K562 (cell line): ENCODE results near the gene A4GNT. TPM values are rescaled to one million over a fixed set of nuclear protein-coding genes. Genes with fewer than 3 reads are reported as not detected.

ENCODE experiments used
- ATAC-seq: fragments of 200-7000 bp; cut with Tn5 transposase; 3 replicates; pipeline ENCODE4 v1.9.1; 2020; ENCODE audit warnings: moderate library complexity
- BruUV-seq: library from RNA; stranded (reverse); fragments of 400-500 nt; replicated peaks from 2 replicates; lab custom pipeline; 2021; lab: Mats Ljungman, UMichigan
- CTCF ChIA-PET: fragments of 300-600 bp; formaldehyde crosslinking; extraction: SDS; loops from one replicate; lab custom pipeline; 2021; ENCODE audit warnings: low intra/inter-chr PET ratio; lab: Yijun Ruan, JAX
- POLR2A ChIA-PET: fragments of 300-600, 350-650 bp; sonication (Branson Sonifier 250); formaldehyde crosslinking; extraction: SDS; loops from one replicate; lab custom pipeline; 2021; ENCODE audit warnings: antibody characterized with exemption, inconsistent platforms; lab: Yijun Ruan, JAX
- DNase-seq, 4 experiments: peaks; one replicate each; pipeline versions ENCODE4 v3.0.0 to v3.0.0-alpha.2; 2011 to 2018; ENCODE audit warnings: low spot score in 3 of 4, mixed read lengths in 3 of 4; ENCODE audit errors: extremely low read depth in 1 of 4
- FAIRE-seq: peaks from 2 replicates; lab custom pipeline; 2011; peaks lifted over from hg19 to GRCh38; lab: Jason Lieb, UNC
- H2AFZ ChIP-seq: 2 replicates; pipeline ENCODE4 v1.6.0; 2011; ENCODE audit warnings: low read depth, low read length, control low read depth, inconsistent platforms
- H3K27ac ChIP-seq: fragments of 200-600 bp; 3 replicates; pipeline ENCODE4 v1.8.0; 2011; ENCODE audit warnings: low read depth, mild to moderate bottlenecking, control low read depth, inconsistent platforms, low read length, moderate library complexity, mixed read lengths; ENCODE audit errors: extremely low read depth
- H3K27me3 ChIP-seq, 2 experiments: fragments of 300-600 bp in 1 of 2; 2 replicates in 1 of 2; 3 replicates in 1 of 2; pipeline versions ENCODE4 v1.6.0 to v1.8.0; 2011; ENCODE audit warnings: inconsistent platforms in 2 of 2, low read length in 2 of 2, mild to moderate bottlenecking in 1 of 2, mixed read lengths in 1 of 2, moderate library complexity in 1 of 2; ENCODE audit not compliant: control insufficient read depth in 2 of 2, insufficient read depth in 2 of 2
- H3K36me3 ChIP-seq: fragments of 300-600 bp; 3 replicates; pipeline ENCODE4 v1.8.0; 2011; ENCODE audit warnings: mild to moderate bottlenecking, low read length, inconsistent platforms; ENCODE audit not compliant: control insufficient read depth, insufficient read depth
- H3K4me1 ChIP-seq, 2 experiments: fragments of 200-600 bp in 1 of 2; replicated peaks in 1 of 2; 2 replicates in 1 of 2; 3 replicates in 1 of 2; pipeline versions ENCODE4 v1.5.1 to v1.8.0; 2011; ENCODE audit warnings: inconsistent platforms in 2 of 2, low read length in 2 of 2, mild to moderate bottlenecking in 1 of 2, mixed read lengths in 1 of 2, moderate library complexity in 1 of 2; ENCODE audit not compliant: control insufficient read depth in 2 of 2, insufficient read depth in 2 of 2
- H3K4me2 ChIP-seq: 2 replicates; pipeline ENCODE4 v1.6.1; 2011; ENCODE audit warnings: low read length, control low read depth, inconsistent platforms, mixed read lengths; ENCODE audit not compliant: insufficient read depth
- H3K4me3 ChIP-seq: fragments of 200-600 bp; sonication (generic), shearing (Covaris generic); 2 replicates; pipeline ENCODE4 v1.5.1; 2016; ENCODE audit warnings: control low read depth, inconsistent platforms
- H3K79me2 ChIP-seq: fragments of 200-600 bp; 3 replicates; pipeline ENCODE4 v1.8.0; 2011; ENCODE audit warnings: low read length, inconsistent platforms; ENCODE audit not compliant: control insufficient read depth, insufficient read depth
- H3K9ac ChIP-seq, 2 experiments: 2 replicates each; pipeline versions ENCODE4 v1.6.0 to v1.6.1; 2011; ENCODE audit warnings: low read depth in 2 of 2, low read length in 2 of 2, control low read depth in 1 of 2, inconsistent platforms in 1 of 2, mild to moderate bottlenecking in 1 of 2, mixed read lengths in 1 of 2; ENCODE audit not compliant: insufficient read depth in 1 of 2
- H3K9me1 ChIP-seq: one replicate; pipeline ENCODE4 v1.6.0; 2011; ENCODE audit warnings: inconsistent platforms, mild to moderate bottlenecking, low read length, moderate library complexity; ENCODE audit not compliant: control insufficient read depth, insufficient read depth
- H3K9me3 ChIP-seq: replicated peaks from 2 replicates; pipeline ENCODE4 v1.5.1; 2011; ENCODE audit warnings: low read depth, low read length, inconsistent platforms; ENCODE audit not compliant: control insufficient read depth, insufficient read depth
- H4K20me1 ChIP-seq: replicated peaks from 2 replicates; pipeline ENCODE4 v1.6.1; 2011; ENCODE audit warnings: low read length, inconsistent platforms, mixed read lengths; ENCODE audit not compliant: control insufficient read depth, insufficient read depth
- CEBPB ChIP-seq: fragments of 450-650 bp; IDR thresholded peaks from 2 replicates; pipeline ENCODE4 v1.6.1; 2016; ENCODE audit warnings: missing genetic modification characterization, missing compliant biosample characterization
- FOXA1 ChIP-seq: fragments of 450-650 bp; IDR thresholded peaks from 2 replicates; pipeline ENCODE4 v1.6.1; 2016; ENCODE audit warnings: mild to moderate bottlenecking, borderline replicate concordance
- FOXK1 ChIP-seq: sonication (generic); formaldehyde crosslinking; IDR thresholded peaks from 2 replicates; pipeline ENCODE4 v1.8.0; 2022; ENCODE audit warnings: missing genetic modification reagents, mild to moderate bottlenecking, borderline replicate concordance
- SAFB ChIP-seq: fragments of 200-400 bp; formaldehyde crosslinking; IDR thresholded peaks from 2 replicates; pipeline ENCODE4 v1.6.1; 2017; ENCODE audit warnings: low read depth, low read length, borderline replicate concordance
- SRSF1 ChIP-seq: fragments of 200-400 bp; formaldehyde crosslinking; IDR thresholded peaks from 2 replicates; pipeline ENCODE4 v1.6.1; 2017; ENCODE audit warnings: mild to moderate bottlenecking, low read depth, low read length, moderate library complexity
- ZNF224 ChIP-seq: sonication (generic); formaldehyde crosslinking; IDR thresholded peaks from 2 replicates; pipeline ENCODE4 v1.8.0; 2022; ENCODE audit warnings: mild to moderate bottlenecking, missing genetic modification reagents
- WGBS: fragments of 100-300 bp; shearing (Covaris generic); methylation state at CpG from one replicate; pipeline ENCODE4 v1.1.6; 2016; ENCODE audit warnings: low coverage, mixed read lengths; ENCODE audit not compliant: insufficient coverage; ENCODE audit errors: missing lambda C conversion rate; 5-methylcytosine and 5-hydroxymethylcytosine counted together
- in situ Hi-C: fragments of 300-500 bp; cut with MboI; formaldehyde crosslinking; loops from 4 replicates; pipeline ENCODE4 v1.15.0; 2018; ENCODE audit warnings: inconsistent platforms, mixed read lengths
- intact Hi-C: fragments of 100-400 bp; cut with micrococcal nuclease; formaldehyde crosslinking; loops from 2 replicates; pipeline ENCODE4 v1.14.2; 2022
- polyA plus RNA-seq, 8 experiments: library from polyadenylated mRNA; depleted of rRNA in 4 of 8; stranded (reverse) in 5 of 8; unstranded in 3 of 8; fragments of >200 nt; fragmentation: Nextera tagmentation in 2 of 8; fragmentation: Illumina TruSeq in 1 of 8; extraction: Ambion mirVana in 2 of 8; extraction: Trizol in 1 of 8; gene quantifications; 2 replicates each; pipeline versions ENCODE4 v1.2.1 to v1.2.3, GENCODE V29; 2011 to 2014; ENCODE audit warnings: inconsistent platforms in 1 of 8, missing spikeins in 1 of 8
- total RNA-seq, 7 experiments: library from RNA; depleted of rRNA in 6 of 7; stranded (reverse); fragments of >200 nt in 6 of 7; fragmentation: Illumina TruSeq in 2 of 7; extraction: Trizol in 2 of 7; gene quantifications; 2 replicates each; pipeline versions ENCODE4 v1.2.1 to v1.2.3, GENCODE V29; 2011 to 2021; ENCODE audit warnings: low replicate concordance in 1 of 7
- TF ChIP-seq, protein P1 (sequence below): fragments of 450-650 bp; IDR thresholded peaks from 2 replicates; pipeline ENCODE4 v1.6.1; 2016; ENCODE audit warnings: low read depth
- TF ChIP-seq, protein P2 (sequence below): fragments of 250-450 bp; sonication (Bioruptor Pico); IDR thresholded peaks from 2 replicates; pipeline ENCODE4 v1.5.0; 2021; ENCODE audit warnings: mild to moderate bottlenecking, moderate library complexity

A4GNT gene
- total and polyA plus RNA-seq, 9 of the 15 experiments (the other 6 are each of a cell fraction or from before 2014, with no cell fraction given): not detected

DNA sequence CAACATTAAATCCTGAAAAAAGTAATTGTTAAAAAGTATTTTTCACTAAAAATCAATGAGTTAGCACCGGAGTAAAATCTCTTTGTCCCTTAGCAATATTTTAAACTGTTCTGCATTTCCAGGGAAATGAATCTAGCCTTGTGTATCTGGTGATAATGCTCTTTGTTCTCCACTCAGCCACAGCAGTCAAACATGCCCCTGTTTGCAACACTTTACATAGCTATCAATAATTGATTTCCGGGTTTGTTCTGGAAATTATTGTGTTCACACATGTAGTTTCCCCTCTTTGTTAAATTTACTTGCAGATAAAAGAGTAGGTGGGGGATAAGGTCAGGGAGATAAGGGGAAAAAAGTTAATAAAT, 3.6 kb upstream of the A4GNT start:
- ATAC-seq (no peak), DNase-seq (no peak), FAIRE-seq (no peak)
- Histone ChIP-seq H3K9me3 (no peaks in the 10 kb centered on the region), H3K9ac (no peak overlapping the region), H3K79me2 (no peaks in the 10 kb centered on the region), H3K4me1 (no peaks in the 10 kb centered on the region), H2AFZ (no peak overlapping the region), H3K4me2 (no peak overlapping the region), H3K9me1 (no peaks in the 10 kb centered on the region), H3K27me3 (peaks cover 0 to 3% of the 10 kb centered on the region in 2 experiments; a peak in 2 of 5 replicates), H3K36me3 (no peaks in the 10 kb centered on the region), H3K4me3 (no peak overlapping the region), H3K27ac (no peak overlapping the region), H4K20me1 (no peaks in the 10 kb centered on the region)
- ChIA-PET CTCF (no interaction called here), POLR2A (no interaction called here)
- in situ Hi-C loops (no loop called here), intact Hi-C loops (no loop called here)
- TF ChIP-seq, protein P1, sequence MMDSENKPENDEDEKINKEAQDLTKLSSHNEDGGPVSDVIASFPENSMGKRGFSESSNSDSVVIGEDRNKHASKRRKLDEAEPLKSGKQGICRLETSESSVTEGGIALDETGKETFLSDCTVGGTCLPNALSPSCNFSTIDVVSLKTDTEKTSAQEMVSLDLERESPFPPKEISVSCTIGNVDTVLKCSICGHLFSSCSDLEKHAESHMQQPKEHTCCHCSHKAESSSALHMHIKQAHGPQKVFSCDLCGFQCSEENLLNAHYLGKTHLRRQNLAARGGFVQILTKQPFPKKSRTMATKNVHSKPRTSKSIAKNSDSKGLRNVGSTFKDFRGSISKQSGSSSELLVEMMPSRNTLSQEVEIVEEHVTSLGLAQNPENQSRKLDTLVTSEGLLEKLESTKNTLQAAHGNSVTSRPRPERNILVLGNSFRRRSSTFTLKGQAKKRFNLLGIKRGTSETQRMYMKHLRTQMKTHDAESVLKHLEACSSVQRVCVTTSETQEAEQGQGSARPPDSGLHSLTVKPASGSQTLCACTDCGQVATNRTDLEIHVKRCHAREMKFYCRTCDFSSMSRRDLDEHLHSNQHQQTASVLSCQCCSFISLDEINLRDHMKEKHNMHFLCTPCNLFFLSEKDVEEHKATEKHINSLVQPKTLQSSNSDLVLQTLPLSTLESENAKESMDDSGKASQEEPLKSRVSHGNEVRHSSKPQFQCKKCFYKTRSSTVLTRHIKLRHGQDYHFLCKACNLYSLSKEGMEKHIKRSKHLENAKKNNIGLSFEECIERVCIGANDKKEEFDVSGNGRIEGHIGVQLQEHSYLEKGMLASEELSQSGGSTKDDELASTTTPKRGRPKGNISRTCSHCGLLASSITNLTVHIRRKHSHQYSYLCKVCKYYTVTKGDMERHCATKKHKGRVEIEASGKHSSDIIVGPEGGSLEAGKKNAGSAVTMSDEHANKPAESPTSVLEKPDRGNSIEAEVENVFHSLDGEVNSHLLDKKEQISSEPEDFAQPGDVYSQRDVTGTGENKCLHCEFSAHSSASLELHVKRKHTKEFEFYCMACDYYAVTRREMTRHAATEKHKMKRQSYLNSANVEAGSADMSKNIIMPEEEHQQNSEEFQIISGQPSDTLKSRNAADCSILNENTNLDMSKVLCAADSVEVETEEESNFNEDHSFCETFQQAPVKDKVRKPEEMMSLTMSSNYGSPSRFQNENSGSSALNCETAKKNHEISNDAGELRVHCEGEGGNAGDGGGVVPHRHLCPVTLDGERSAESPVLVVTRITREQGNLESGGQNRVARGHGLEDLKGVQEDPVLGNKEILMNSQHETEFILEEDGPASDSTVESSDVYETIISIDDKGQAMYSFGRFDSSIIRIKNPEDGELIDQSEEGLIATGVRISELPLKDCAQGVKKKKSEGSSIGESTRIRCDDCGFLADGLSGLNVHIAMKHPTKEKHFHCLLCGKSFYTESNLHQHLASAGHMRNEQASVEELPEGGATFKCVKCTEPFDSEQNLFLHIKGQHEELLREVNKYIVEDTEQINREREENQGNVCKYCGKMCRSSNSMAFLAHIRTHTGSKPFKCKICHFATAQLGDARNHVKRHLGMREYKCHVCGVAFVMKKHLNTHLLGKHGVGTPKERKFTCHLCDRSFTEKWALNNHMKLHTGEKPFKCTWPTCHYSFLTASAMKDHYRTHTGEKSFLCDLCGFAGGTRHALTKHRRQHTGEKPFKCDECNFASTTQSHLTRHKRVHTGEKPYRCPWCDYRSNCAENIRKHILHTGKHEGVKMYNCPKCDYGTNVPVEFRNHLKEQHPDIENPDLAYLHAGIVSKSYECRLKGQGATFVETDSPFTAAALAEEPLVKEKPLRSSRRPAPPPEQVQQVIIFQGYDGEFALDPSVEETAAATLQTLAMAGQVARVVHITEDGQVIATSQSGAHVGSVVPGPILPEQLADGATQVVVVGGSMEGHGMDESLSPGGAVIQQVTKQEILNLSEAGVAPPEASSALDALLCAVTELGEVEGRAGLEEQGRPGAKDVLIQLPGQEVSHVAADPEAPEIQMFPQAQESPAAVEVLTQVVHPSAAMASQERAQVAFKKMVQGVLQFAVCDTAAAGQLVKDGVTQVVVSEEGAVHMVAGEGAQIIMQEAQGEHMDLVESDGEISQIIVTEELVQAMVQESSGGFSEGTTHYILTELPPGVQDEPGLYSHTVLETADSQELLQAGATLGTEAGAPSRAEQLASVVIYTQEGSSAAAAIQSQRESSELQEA: no peak
- TF ChIP-seq FOXK1: no peak
- TF ChIP-seq SRSF1: no peak
- no peak for TF ChIP-seq CEBPB
- no peak for TF ChIP-seq ZNF224
- no peak for TF ChIP-seq SAFB
- TF ChIP-seq FOXA1: no peak
- TF ChIP-seq, protein P2, sequence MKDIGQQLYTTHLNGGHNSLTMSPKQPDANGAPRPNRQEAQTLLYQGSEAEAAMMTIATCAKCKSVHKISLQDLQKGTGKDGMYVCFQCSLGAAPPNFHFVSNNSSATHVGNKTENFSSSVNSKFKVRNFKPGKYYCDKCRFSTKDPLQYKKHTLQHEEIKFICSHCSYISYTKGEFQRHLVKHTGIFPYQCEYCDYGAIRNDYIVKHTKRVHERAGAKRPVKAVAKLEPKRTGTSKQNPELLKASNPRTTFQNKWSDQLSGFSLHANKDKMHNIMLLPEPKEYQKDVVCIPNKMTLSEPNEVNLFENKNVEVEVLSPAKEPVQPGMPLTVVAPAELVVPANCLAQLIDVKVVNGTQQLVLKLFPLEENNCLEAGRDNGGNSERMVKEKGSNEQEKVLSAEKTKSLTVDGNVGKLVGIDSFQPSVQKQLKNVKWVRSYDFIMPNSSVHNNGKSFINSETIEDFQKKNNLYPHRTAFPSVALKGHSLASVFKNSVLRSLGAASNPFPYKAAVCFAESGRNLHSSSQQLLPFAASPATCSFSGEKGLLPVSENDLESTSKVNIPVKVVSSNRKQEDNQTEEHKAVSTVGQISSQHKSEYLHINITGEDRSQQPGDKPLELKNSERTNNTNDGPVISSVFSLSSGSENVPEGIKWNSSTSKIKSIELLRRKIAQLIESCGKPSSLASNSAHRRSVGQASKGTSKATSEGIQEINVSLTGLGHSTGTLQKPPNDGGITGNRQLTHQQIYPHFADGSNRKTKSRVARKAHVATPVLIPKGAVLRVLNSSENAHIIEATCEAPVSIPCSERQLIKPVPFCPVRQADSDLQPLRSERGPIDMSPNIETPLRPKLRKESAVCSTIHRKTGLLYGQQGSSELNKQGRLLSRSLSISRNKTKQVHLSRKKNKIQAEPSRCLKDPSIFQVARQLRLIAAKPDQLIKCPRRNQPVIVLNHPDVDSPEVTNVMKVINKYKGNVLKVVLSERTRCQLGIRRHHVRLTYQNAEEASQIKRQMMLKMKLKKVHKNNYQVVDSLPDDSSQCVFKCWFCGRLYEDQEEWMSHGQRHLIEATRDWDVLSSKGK: no peak
- no TSS peak for BruUV-seq
- 0% methylated on average over 2 of the region's 2 CpGs for WGBS
